GM23248 (cell line): ENCODE measurements around the gene TAS2R42.

Experiments
- EZH2 ChIP-seq: fragments of 200-600 bp; sonication (generic); IDR thresholded peaks from 2 replicates; pipeline ENCODE4 v1.6.1; 2018; ENCODE audit warnings: antibody characterized with exemption, mild to moderate bottlenecking; ENCODE audit not compliant: insufficient read depth, poor library complexity, severe bottlenecking
- EZH2phosphoT487 ChIP-seq: fragments of 200-600 bp; sonication (generic); IDR thresholded peaks from 2 replicates; pipeline ENCODE4 v1.6.1; 2018; ENCODE audit warnings: antibody characterized with exemption, moderate library complexity, mild to moderate bottlenecking, low read depth; ENCODE audit not compliant: insufficient read depth

GRCh38 chr12:11144297-11144696 is 42.4 kb downstream of the TAS2R42 start:
- no peak for TF ChIP-seq EZH2phosphoT487
- TF ChIP-seq EZH2, result no peak
